Activated CD4-positive, alpha-beta memory T cell treated with anti-CD3 and anti-CD28 coated beads for 36 hours (primary cell): ENCODE data around the gene CT47B1. TPM values are rescaled to one million over a fixed set of nuclear protein-coding genes. Genes with fewer than 3 reads are reported as not detected.
A peak's percentile ranks its signal among the peaks of the same experiment; 100 is the strongest.
"Not testable (repeated sequence)": the region's sequence is repeated elsewhere in the genome, so short reads cannot be mapped to it uniquely, and the experiment has no call there.

ENCODE experiments used
- CTCF ChIA-PET: fragments of 350-600 bp; sonication (Branson Sonifier 250); formaldehyde crosslinking; loops from one replicate; lab custom pipeline; 2021; ENCODE audit warnings: antibody characterized with exemption, inconsistent platforms; lab: Charles Lee
- POLR2A ChIA-PET: fragments of 350-600 bp; sonication (Branson Sonifier 250); formaldehyde crosslinking; loops from one replicate; lab custom pipeline; 2021; ENCODE audit warnings: antibody characterized with exemption; lab: Charles Lee
- DNase-seq: peaks from one replicate; pipeline ENCODE4 v3.0.0-alpha.2; 2020
- H3K27ac Mint-ChIP-seq: one replicate; pipeline ENCODE4 v1.8.0; 2021; ENCODE audit warnings: mixed read lengths
- H3K27me3 Mint-ChIP-seq: one replicate; pipeline ENCODE4 v1.8.0; 2021; ENCODE audit warnings: mixed read lengths
- H3K36me3 Mint-ChIP-seq: one replicate; pipeline ENCODE4 v1.8.0; 2021; ENCODE audit warnings: mixed read lengths
- H3K4me1 Mint-ChIP-seq: one replicate; pipeline ENCODE4 v1.8.0; 2021; ENCODE audit warnings: low read depth, mixed read lengths
- H3K4me3 Mint-ChIP-seq: one replicate; pipeline ENCODE4 v1.8.0; 2021; ENCODE audit warnings: mild to moderate bottlenecking, mixed read lengths
- H3K9me3 Mint-ChIP-seq: one replicate; pipeline ENCODE4 v1.8.0; 2021; ENCODE audit warnings: mixed read lengths
- intact Hi-C: fragments of 100-400 bp; cut with micrococcal nuclease; formaldehyde crosslinking; loops from one replicate; pipeline ENCODE4 v1.15.1; 2023
- total RNA-seq, 2 experiments: library from RNA; stranded (reverse); gene quantifications; one replicate each; pipeline ENCODE4 v1.2.3, GENCODE V29; 2021

Gene CT47B1
- total RNA-seq = not detected

DNA sequence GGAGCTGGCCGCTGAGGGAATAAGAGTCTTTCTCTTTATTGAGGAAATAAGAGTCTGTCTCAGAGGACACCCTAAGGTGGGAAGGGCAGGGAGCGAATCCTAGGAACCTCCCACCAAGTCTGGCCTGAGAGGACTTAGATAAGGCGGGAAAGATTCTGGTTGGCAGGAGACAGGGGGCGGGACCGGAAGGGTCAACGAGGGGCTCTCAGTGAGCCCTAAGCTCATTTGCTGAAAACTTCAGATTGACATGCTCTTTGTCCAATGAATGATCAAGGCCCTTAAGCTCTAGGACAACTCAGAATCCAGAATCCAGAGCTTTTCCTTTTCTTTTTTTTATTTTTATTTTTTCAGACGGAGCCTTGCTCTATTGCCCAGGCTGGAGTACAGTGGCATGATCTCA is at the start of gene CT47B1:
TSS of gene CT47B1 (minus strand) at position 101 of the 400 bp plus-strand sequence. CDS start 196 bp downstream, outside the sequence.
- H3K4me3 Mint-ChIP-seq, H3K9me3 Mint-ChIP-seq, H3K27me3 Mint-ChIP-seq, H3K27ac Mint-ChIP-seq, DNase-seq, intact Hi-C loops, H3K36me3 Mint-ChIP-seq, CTCF ChIA-PET, H3K4me1 Mint-ChIP-seq, POLR2A ChIA-PET: not testable (repeated sequence)

- Mint-ChIP-seq H3K27me3 (no peaks in the 10 kb centered on the region), H3K4me1 (no peaks in the 10 kb centered on the region), H3K4me3 (no peak overlapping the region), H3K27ac (no peak overlapping the region), H3K9me3 (no peaks in the 10 kb centered on the region), H3K36me3 (no peaks in the 10 kb centered on the region)
- intact Hi-C loops = no loop called here
- no peak for DNase-seq
- ChIA-PET POLR2A (no interaction called here), CTCF (no interaction called here)
These were observed 748 bp downstream of the CT47B1 start for GRCh38 chrX:120874678-120875557.

DNA sequence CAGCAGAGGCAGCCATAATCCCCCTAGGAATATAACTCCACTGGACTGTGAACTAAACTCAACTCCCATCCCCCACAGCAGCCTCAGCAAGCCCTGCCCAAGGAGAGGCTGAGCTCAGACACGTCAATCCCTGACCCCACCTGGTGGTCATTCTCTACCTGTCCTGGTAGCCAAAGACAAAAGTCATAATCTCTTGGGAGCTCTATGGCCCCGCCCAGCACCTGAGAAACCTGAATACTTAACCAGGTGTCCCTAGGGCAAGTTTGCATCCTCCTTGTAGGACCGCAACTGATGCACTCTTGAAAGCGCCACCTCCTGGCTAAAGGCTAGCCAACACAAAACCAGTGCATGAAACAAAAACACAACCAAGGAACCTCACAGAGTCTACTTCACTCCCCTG is 18.4 kb downstream of the CT47B1 start:
- intact Hi-C loops = no loop called here
- Mint-ChIP-seq H3K4me3 (no peak overlapping the region), H3K9me3 (no peaks in the 10 kb centered on the region), H3K4me1 (peaks cover 5% of the 10 kb centered on the region), H3K36me3 (no peaks in the 10 kb centered on the region), H3K27me3 (no peaks in the 10 kb centered on the region), H3K27ac (no peak overlapping the region)
- ChIA-PET CTCF (no interaction called here), POLR2A (no interaction called here)
- peak; percentile 8 for DNase-seq

GRCh38 chrX:120840827-120841226 is 34.8 kb downstream of the CT47B1 start:
- Mint-ChIP-seq H3K27ac (no peak overlapping the region), H3K9me3 (no peaks in the 10 kb centered on the region), H3K36me3 (no peaks in the 10 kb centered on the region), H3K4me3 (no peak overlapping the region), H3K4me1 (no peaks in the 10 kb centered on the region), H3K27me3 (no peaks in the 10 kb centered on the region)
- POLR2A ChIA-PET = no interaction called here
- CTCF ChIA-PET = no interaction called here
- DNase-seq = no peak
- intact Hi-C loops = loop anchor here (5.0 kb wide), 1 partner anchor 49 kb away; no protein-coding TSS in a partner anchor

DNA sequence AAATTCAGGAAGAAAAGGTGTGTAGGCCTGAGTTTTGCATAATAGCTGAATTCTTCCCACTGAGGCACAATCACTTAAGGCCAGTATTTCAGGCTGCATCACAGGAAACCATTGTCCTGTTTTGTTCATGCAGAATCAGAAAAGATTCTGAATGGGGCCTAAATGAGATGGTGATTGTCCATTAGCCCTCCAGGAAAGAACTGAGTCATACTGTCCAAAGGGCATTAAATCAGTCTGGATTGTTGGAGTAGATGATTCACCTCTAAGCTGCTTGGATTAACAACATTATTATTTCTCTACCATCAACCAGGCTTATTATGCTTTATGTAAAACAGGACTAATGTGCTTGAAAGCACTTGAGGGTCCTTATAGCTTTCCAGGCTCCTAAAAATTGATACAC is 36.2 kb downstream of the CT47B1 start:
- POLR2A ChIA-PET = no interaction called here
- CTCF ChIA-PET = no interaction called here
- no peaks in the 10 kb centered on the region for H3K4me1 Mint-ChIP-seq
- no peak for DNase-seq
- H3K36me3 Mint-ChIP-seq = no peaks in the 10 kb centered on the region
- H3K4me3 Mint-ChIP-seq = no peak overlapping the region
- H3K27me3 Mint-ChIP-seq = no peaks in the 10 kb centered on the region
- no peak overlapping the region for H3K27ac Mint-ChIP-seq
- no peaks in the 10 kb centered on the region for H3K9me3 Mint-ChIP-seq
- intact Hi-C loops = no loop called here

- POLR2A ChIA-PET, H3K4me3 Mint-ChIP-seq, CTCF ChIA-PET, H3K27ac Mint-ChIP-seq, H3K36me3 Mint-ChIP-seq, intact Hi-C loops, H3K9me3 Mint-ChIP-seq, H3K27me3 Mint-ChIP-seq, H3K4me1 Mint-ChIP-seq, DNase-seq: not testable (repeated sequence)
These were observed 48.5 kb downstream of the CT47B1 start for GRCh38 chrX:120827213-120827612.

DNA sequence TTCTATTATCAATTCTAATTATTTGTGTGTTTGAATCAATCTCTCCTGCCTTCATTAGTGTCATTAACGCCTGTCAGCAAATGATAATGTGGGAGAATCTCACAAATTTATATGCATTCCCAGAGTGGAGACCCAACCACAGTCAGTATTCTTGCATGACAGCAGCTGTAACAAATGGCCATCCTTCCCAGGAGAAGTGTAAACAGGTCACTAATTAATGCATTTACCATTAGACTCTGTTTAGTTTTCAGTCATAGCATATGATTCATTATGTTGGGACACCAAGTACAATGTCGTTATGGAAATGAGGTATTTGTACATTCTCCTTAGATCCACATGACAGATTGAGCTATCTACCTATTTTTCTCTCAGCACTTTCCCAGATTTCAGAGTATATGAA is 50.5 kb downstream of the CT47B1 start:
- Mint-ChIP-seq H3K4me3 (no peak overlapping the region), H3K27ac (no peak overlapping the region), H3K27me3 (no peaks in the 10 kb centered on the region), H3K9me3 (peaks cover 2% of the 10 kb centered on the region), H3K36me3 (no peaks in the 10 kb centered on the region), H3K4me1 (no peaks in the 10 kb centered on the region)
- DNase-seq = no peak
- ChIA-PET CTCF (no interaction called here), POLR2A (no interaction called here)
- intact Hi-C loops = no loop called here

- DNase-seq = no peak
- Mint-ChIP-seq H3K36me3 (no peaks in the 10 kb centered on the region), H3K27ac (no peak overlapping the region), H3K9me3 (no peaks in the 10 kb centered on the region), H3K4me1 (no peaks in the 10 kb centered on the region), H3K27me3 (no peaks in the 10 kb centered on the region), H3K4me3 (no peak overlapping the region)
- POLR2A ChIA-PET = no interaction called here
- CTCF ChIA-PET = no interaction called here
- intact Hi-C loops = no loop called here
These were observed 51.6 kb downstream of the CT47B1 start for GRCh38 chrX:120824021-120824420.

DNA sequence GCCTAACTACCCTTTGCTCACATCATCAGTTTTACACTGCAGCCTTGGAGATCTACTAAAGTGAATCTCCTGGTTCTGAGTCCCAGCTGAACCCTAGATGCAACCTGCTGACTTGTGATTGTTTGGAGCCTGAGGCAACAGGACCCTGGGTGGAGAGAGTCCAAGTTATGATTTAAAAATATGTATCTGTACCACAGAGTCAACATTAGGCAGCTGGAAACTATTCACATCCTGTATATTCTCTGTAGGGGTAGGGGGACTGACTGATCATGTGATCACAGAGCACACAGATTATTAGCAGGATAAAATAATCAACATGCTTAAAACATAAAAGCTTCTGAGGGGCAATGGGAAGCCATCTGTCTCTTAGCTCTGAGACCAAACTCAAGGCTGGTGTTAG is 52.1 kb downstream of the CT47B1 start:
- no peak for DNase-seq
- ChIA-PET CTCF (no interaction called here), POLR2A (no interaction called here)
- no peaks in the 10 kb centered on the region for H3K4me1 Mint-ChIP-seq
- no peak overlapping the region for H3K4me3 Mint-ChIP-seq
- no peaks in the 10 kb centered on the region for H3K9me3 Mint-ChIP-seq
- intact Hi-C loops = no loop called here
- no peak overlapping the region for H3K27ac Mint-ChIP-seq
- H3K36me3 Mint-ChIP-seq = no peaks in the 10 kb centered on the region
- no peaks in the 10 kb centered on the region for H3K27me3 Mint-ChIP-seq

Other genes starting within 250 kb of the CT47B1 start
- 10 to 100 TPM; 17.7 to 19.7 TPM for gene C1GALT1C1, start 245.8 kb downstream of the CT47B1 start, total RNA-seq
- not detected for gene CT47A11, start 61.3 kb upstream of the CT47B1 start, total RNA-seq
- gene CT47A10, start 66.2 kb upstream of the CT47B1 start, total RNA-seq = not detected
- not detected for gene CT47A9, start 71.0 kb upstream of the CT47B1 start, total RNA-seq
- not detected for gene CT47A8, start 75.9 kb upstream of the CT47B1 start, total RNA-seq
- gene CT47A7, start 80.7 kb upstream of the CT47B1 start, total RNA-seq = not detected
- gene CT47A6, start 85.6 kb upstream of the CT47B1 start, total RNA-seq = not detected
- not detected for gene CT47A5, start 90.5 kb upstream of the CT47B1 start, total RNA-seq
- not detected for gene CT47A4, start 95.3 kb upstream of the CT47B1 start, total RNA-seq
- gene CT47A3, start 100.2 kb upstream of the CT47B1 start, total RNA-seq = not detected
- gene CT47A2, start 105.1 kb upstream of the CT47B1 start, total RNA-seq = not detected
- gene CT47A1, start 109.9 kb upstream of the CT47B1 start, total RNA-seq = not detected
- 1 to 10 TPM; 1.3 to 1.4 TPM for gene GLUD2, start 171.7 kb upstream of the CT47B1 start, total RNA-seq